ENCODE data around the gene KCNV2.

Gene KCNV2

DNA sequence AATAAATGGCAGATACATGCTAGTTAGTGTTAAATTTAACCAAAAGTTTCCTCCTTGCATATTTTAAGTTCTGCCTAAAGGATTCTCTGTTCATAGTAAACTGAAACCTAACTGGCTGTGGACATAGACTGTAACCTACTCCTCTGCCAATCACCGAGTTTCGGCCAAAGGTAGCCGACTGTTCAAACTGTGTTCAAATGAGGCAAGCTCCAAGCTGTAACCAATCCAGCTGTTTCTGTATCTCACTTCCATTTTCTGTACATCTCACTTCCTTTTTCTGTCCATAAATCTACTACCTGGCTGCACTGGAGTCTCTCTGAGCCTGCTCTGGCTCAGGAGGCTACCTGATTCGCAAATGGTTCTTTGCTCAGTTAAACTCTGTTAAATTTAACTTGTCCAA lies 44.1 kb downstream of the KCNV2 start:
- no peak for DNase-seq

DNA sequence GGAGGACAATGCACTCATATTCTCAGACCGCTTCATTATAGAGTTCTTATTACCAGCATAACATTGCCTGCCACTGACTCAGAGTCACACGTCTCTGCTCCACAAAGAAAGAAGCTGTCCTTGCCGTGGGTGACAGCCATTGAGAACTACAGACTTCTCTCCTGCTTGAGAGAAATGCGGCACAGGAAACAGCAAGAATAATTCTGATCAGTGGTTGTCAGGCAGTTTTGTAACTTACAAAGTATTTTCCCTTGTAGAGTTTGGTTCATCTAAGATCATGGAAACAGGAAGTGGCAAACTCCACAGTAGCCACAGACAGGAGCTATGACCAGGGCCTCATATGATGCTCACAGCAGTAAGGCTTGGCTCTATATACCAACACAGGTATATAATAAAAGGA lies 47.0 kb downstream of the KCNV2 start:
- DNase-seq: no peak

DNA sequence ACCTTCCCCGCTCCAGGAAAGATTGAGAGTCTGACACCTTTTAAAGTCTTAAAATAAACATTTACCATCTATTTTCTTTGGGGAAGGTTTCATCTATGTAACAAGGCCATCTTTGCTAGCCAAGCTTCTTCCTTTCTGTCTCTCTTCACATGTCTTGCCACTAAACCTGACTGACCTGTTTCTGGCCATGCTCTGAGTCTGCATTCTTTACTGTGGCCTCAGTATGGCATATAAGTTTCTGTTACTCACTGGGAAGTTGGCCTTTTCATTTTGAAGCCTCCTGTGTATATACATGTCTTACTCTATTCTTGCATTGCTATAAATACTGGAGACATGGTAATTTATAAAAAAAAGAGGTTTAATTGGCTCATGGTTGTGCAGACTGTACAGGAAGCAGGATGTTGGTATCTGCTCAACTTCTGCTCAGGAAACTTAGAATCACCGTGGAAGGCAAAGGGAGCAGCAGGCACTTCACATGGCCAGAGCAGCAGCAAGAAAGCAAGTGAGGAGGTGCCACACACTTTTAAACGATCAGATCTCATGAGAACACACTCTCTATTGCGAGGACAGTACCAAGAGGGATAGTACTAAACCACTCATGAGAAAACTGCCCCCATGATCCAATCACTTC lies 48.1 kb downstream of the KCNV2 start:
- DNase-seq: no peak

DNA sequence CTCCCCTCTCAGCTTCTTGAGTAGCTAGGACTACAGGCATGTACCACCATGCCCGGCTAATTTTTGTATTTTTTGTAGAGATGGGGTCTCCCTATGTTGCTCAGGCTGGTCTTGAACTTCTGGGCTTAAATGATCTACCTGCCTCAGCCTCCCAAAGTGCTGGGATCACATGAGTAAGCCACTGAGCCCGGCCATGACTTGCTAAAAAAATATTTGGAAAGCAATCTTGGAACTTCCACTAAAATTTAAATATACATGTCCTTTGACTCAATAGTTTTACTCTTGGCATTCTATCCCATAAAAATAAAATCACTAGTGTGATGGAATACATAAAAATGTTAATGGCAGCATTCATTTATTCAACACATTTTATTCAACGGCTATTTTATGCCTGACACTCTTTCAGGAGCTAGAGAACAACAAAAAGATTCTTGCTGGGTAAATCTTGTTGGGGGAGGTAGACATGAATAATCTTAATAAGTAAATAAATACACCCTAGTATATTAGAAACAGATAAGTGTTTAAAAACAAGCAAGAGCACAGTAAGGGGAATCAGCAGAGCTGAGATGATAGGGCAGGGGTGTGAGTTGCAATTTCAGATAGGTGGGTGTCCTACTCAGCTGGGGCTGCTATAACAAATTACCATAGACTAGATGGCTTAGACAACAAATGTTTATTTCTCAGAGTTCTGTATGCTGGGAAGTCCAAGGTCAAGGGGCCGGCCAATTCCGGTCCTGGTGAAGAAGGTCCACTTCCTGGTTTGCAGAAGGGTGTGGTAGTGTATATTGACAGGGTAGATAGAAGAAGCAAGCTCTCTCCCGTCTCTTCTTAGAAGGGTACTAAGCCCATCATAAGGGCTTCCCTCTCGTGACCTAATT lies 50.7 kb downstream of the KCNV2 start:
- DNase-seq: no peak

DNA sequence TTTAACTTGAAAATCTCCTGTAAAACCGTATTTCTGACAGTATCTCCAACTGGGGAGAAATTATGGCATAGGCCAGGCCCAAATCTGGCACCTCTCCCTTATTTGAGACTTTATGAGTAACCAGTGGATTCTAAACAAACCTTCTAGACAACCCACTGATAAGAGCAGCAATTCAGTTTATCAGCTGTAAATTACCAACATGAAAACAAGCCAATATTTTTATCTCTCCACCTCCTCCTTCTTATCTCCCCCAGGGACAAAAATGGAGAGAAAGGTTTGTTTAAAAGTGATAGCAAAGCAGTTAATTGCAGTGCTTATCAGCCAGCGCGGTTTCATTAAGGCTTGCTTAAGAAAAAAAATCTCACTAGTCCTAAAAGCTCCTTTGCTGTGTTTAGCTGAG lies 53.8 kb downstream of the KCNV2 start:
- no peak for DNase-seq

DNA sequence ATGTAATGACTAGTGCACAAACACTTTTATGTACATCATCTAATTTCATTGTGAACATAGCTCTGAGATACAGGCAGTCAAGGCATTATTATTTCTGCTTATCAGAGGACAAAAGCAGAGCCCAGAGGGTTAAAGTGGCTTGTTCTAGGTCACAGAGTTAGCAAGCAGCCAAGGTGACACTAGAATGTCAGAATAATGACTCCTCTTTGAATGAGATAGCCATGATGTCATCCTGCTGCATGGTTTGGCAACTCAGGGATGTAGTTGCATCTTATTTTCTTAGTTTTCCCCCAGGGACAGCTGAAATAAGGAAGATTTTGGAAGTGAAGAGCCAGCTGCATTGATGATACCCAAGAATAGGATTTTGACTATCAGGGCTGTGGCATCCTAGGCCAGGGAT lies 54.4 kb downstream of the KCNV2 start:
- no peak for DNase-seq

DNA sequence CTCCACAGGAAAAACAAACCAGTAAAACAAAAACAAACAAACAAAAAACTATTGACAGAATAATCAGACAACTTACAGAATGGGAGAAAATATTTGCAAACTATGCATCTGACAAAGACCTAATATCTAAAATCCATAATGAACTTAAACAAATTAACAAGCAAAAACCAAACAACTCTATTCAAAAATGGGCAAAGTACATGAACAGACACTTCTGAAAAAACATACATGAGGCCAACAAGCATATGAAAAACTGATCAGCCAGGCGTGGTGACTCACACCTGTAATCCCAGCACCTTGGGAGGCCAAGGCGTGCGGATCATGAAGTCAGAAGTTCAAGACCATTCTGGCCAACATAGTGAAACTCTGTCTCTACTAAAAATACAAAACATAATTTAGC lies 60.1 kb downstream of the KCNV2 start:
- no peak for DNase-seq

DNA sequence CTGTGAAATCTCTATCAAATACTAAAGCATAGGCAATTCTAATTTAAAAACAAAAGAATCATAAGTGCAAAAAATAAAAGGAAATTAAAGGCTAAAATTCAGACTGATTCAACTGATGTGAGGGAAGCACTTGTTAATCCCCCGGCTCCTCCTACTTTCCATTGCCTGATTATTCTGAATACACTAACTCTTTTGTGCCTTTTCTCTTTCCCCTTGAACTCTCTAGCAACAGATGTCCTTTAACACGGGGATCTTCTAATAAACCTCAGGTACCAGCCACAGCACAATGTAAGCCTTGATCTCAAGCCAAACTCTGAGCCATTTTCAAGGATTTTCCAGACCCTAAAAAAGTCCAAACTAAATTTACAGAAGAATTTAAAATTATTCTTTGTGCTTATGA lies 61.5 kb downstream of the KCNV2 start:
- DNase-seq: no peak
